GM11168 (cell line): ENCODE measurements around the gene PGBD2.
"Not testable (repeated sequence)": the region's sequence is repeated elsewhere in the genome, so short reads cannot be mapped to it uniquely, and the experiment has no call there.

Source experiments
- in situ Hi-C: fragments of 300-500 bp; cut with MboI; formaldehyde crosslinking; loops from one replicate; pipeline ENCODE4 v1.12.0; 2022; ENCODE audit warnings: low sequenced_read_pairs; ENCODE audit not compliant: unreplicated experiment

The PGBD2 gene

DNA sequence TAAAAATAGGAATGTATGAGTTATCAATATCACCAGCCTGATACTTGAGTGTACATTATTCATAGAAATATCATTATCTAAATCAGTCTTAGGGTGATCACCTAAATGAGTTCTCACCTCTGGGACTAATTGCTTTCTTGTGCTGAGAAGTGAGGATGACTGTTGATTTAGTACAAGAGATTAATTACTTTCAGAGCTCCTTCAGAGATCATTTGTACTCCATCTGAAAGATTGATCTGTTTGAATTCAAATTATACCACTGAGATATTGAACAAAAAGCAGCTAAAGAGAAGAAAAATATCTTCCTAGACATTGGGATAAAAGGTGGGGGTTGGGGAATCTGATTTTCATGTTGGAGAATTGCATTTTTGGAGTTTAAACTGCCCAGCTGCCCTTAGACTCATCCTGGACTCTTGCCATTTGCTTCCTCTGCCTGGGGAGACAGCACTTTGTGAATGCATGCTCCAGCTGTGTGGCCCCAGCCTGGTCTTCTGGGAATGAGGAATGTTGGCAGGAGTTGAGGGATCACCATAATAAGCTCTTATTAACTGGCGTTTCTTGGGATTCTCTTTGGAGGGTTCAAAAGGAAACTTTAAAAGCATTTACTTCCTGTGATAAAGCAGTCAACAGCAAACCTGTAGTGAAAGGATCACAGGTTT lies 19.7 kb upstream of the PGBD2 start:
- in situ Hi-C loops = no loop called here

GRCh38 chr1:248889914-248890243 lies 16.2 kb upstream of the PGBD2 start:
- in situ Hi-C loops = not testable (repeated sequence)

- in situ Hi-C loops = no loop called here
Observed at GRCh38 chr1:248890549-248891498, 15.2 kb upstream of the PGBD2 start.

- in situ Hi-C loops = no loop called here
Observed at GRCh38 chr1:248891758-248892157, 14.3 kb upstream of the PGBD2 start.

DNA sequence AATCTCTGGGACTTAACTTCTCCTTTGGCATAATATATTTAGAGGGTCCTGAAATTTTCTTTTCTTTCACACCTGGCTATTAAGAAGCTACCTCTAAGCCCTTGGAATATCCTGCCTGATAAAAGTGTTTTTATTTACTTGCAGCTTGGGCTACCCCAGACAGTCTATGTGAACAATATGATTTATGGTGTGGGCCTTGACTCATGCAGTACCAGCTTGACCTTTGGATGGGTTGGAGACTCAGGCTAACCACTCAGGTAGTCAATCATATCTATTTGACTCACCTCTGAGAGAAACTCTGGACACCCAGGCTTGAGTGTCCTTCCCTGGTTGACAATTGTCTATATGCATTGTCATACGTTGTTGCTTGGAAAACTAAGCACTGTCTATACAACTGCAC lies 13.4 kb upstream of the PGBD2 start:
- in situ Hi-C loops = no loop called here

DNA sequence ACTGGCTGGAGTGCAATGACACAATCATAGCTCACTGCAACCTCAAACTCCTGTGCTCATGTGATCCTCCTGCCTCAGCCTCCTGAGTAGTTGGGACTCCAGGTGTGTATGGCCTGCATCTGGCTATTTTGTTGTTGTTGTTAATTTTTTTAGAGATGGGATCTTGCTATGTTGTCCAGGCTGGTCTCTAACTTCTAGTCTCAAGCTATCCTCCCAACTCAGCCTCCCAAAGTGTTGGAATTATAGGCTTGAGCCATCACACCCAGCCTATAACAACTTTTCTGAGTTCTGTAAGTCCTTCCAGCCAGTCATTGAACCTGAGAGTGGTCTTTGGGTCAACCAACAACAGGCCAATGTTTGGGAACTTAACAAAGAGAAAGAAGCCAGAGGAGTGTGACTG lies 11.2 kb upstream of the PGBD2 start:
- in situ Hi-C loops = no loop called here

DNA sequence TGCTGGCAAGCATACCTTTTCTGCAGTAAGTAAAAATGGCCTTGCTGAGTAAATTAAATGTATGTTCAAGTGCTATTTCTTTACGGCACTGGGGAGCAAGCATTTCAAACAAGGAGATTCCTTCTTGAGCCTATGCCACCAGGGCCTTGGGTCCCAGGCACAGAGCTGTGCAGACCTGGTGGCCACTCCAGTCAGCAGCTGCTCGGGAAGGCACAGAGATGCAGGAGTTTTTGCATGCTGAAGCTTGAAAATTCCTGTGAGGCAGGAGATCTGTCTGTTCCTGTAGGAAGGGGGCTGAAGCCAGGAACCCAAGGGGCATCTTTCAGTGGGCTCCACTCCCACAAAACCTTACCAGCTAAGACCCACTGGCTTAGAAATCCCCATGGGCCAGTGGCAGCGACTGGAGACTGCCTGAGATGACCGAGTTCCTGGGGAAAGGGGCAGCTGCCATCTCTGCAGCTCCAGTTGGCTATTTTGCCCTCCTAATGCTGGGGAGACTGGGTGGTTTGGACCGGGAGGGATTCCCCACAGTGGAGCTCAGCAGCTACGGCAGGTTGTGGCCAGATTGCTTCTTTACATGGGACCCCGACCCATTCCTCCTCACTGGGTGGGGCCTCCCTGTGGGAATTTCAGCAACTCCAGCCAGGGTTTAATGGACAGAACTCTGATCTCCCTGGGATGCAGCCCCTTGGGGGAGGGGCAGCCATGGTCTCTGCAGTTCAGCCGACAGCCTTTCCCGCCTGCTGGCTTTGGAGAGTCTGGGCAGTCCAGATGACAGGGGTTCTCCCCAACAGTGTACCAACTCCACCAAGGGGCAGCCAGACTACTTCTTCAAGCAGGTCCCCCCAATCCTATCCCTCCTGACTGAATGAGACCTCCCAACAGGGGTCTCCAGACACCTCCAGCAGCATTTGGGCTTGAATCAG lies 8.4 kb upstream of the PGBD2 start:
- in situ Hi-C loops = no loop called here

DNA sequence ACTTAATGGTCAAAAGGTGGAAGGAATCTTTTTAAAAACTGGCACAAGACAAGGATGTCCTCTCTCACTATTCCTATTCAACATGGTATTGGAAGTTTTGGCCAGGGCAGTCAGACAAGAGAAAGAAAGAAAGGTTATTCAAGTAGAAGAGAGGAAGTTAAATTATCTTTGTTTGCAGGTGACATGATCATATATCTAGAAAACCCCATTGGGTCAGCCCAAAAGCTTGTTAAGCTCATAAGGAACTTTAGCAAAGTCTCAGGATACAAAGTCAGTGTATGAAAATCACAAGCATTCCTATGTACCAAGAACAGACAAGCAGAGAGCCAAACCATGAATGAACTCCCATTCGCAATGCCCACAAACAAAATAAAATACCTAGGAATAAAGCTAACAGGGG lies 5.4 kb upstream of the PGBD2 start:
- in situ Hi-C loops = no loop called here

- in situ Hi-C loops = no loop called here
Observed at GRCh38 chr1:248901578-248901977, 4.5 kb upstream of the PGBD2 start.

- in situ Hi-C loops = no loop called here
Observed at GRCh38 chr1:248904437-248905216, 1.4 kb upstream of the PGBD2 start.

GRCh38 chr1:248905662-248906008 lies 400 bp upstream of the PGBD2 start:
- in situ Hi-C loops = no loop called here

- in situ Hi-C loops = no loop called here
Observed at GRCh38 chr1:248906753-248907661, 972 bp downstream of the PGBD2 start.

DNA sequence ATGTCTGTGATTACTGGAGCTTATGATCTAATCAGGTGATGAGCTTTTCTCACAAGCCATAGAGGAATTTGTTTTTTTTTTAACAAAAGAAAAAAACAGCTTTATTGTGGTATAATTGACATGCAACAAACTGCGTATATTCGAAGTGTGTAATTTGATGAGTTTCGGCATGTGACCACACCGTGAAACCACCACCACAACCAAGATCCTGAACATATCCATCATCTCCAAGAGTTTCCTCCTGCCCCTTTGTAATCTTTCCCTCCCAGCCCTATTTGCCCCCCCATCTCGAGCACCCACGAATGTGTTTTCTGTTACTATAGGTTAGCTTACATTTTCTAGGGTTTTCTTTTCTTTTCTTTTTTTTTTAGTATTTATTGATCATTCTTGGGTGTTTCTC lies 4.7 kb downstream of the PGBD2 start:
- in situ Hi-C loops = no loop called here

- in situ Hi-C loops = no loop called here
Observed at GRCh38 chr1:248913933-248914332, 7.9 kb downstream of the PGBD2 start.

DNA sequence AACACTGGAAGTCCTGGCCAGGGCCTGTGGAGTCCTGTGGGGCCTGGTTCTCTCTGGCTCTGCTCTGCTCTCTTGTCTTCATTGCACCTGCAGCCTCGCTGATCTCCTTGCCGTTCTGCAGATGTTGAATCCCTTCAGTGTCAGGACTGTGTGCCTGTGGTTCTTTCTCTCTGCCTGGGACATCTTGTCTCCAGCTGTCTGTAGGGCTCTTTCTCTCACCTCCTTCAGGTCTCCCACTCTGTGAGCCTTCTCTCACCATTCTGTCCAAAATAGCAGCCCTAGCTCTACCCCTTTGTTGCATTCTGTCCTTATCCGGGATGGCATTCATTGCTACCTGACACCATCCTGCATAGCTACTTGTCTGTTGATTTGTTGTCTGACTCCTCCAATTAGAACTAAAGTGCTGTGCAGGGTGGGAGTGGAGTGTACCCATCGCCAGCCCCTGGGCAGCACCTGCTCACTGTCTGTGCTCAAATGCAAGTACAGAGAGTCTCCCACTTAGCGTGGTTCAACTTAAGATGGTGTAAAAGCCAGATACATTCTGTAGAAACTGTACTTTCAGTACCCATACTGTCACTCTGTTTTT lies 8.9 kb downstream of the PGBD2 start:
- in situ Hi-C loops = no loop called here

GRCh38 chr1:248918131-248918530 lies 12.1 kb downstream of the PGBD2 start:
- in situ Hi-C loops = no loop called here

- in situ Hi-C loops = no loop called here
Observed at GRCh38 chr1:248923352-248924338, 17.6 kb downstream of the PGBD2 start.
